SK-N-SH (cell line): Measurements from ENCODE around the gene STEAP2.

ENCODE experiments used
- MXI1 ChIP-seq: IDR thresholded peaks from 2 replicates; pipeline ENCODE4 v1.6.1; 2012; ENCODE audit warnings: mild to moderate bottlenecking, low read depth, low read length, improper control_type of control experiment
- TF ChIP-seq, protein P1 (sequence below): IDR thresholded peaks from 2 replicates; pipeline ENCODE4 v1.4.0; 2012; ENCODE audit warnings: low read depth, borderline replicate concordance
- TF ChIP-seq, protein P2 (sequence below): fragments of 200-600 bp; sonication (generic); IDR thresholded peaks from 2 replicates; pipeline ENCODE4 v1.6.1; 2017; ENCODE audit warnings: antibody characterized with exemption, mild to moderate bottlenecking, moderate library complexity

DNA sequence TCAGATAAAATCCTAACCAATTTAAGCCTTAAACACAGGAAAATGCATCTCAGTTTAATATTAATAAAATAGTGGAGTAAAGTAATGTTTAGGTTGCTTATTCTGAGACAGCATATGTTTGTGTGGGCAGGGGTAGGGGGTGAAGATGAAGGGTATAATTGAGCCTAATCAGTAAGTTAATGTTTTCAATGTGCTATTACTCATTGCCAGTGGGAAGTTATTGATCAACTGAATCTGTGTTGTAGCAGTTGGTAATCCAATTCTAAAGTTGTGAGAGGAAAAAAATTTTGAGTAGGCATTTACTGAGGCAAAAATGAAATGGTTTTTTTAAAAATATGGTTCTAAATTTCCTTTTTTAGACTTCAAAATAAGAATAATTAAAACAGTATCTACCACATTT lies 49.9 kb downstream of the STEAP2 start:
- no peak for TF ChIP-seq MXI1
- TF ChIP-seq, protein P1, sequence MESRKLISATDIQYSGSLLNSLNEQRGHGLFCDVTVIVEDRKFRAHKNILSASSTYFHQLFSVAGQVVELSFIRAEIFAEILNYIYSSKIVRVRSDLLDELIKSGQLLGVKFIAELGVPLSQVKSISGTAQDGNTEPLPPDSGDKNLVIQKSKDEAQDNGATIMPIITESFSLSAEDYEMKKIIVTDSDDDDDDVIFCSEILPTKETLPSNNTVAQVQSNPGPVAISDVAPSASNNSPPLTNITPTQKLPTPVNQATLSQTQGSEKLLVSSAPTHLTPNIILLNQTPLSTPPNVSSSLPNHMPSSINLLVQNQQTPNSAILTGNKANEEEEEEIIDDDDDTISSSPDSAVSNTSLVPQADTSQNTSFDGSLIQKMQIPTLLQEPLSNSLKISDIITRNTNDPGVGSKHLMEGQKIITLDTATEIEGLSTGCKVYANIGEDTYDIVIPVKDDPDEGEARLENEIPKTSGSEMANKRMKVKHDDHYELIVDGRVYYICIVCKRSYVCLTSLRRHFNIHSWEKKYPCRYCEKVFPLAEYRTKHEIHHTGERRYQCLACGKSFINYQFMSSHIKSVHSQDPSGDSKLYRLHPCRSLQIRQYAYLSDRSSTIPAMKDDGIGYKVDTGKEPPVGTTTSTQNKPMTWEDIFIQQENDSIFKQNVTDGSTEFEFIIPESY, result no peak
- TF ChIP-seq, protein P2, sequence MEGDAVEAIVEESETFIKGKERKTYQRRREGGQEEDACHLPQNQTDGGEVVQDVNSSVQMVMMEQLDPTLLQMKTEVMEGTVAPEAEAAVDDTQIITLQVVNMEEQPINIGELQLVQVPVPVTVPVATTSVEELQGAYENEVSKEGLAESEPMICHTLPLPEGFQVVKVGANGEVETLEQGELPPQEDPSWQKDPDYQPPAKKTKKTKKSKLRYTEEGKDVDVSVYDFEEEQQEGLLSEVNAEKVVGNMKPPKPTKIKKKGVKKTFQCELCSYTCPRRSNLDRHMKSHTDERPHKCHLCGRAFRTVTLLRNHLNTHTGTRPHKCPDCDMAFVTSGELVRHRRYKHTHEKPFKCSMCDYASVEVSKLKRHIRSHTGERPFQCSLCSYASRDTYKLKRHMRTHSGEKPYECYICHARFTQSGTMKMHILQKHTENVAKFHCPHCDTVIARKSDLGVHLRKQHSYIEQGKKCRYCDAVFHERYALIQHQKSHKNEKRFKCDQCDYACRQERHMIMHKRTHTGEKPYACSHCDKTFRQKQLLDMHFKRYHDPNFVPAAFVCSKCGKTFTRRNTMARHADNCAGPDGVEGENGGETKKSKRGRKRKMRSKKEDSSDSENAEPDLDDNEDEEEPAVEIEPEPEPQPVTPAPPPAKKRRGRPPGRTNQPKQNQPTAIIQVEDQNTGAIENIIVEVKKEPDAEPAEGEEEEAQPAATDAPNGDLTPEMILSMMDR, result no peak
